ENCODE results near the gene CSMD2.
"Not testable (repeated sequence)": the region's sequence is repeated elsewhere in the genome, so short reads cannot be mapped to it uniquely, and the experiment has no call there.

The CSMD2 gene

GRCh38 chr1:34164771-34165391 lies at the start of gene CSMD2:
Gene CSMD2, minus strand, starts transcription at chr1:34165230. Its CDS starts 133 bp downstream, at chr1:34165097.
- DNase-seq (ENCODE audit: low read depth in 2 of 2), result no peak

GRCh38 chr1:34213956-34214355 lies 48.9 kb upstream of the CSMD2 start:
- DNase-seq (ENCODE audit: low read depth in 2 of 2), result no peak

- DNase-seq (ENCODE audit: low read depth in 2 of 2), result no peak
Measured at GRCh38 chr1:34212673-34213072, 47.6 kb upstream of the CSMD2 start.

GRCh38 chr1:34199927-34200326 lies 34.9 kb upstream of the CSMD2 start:
- DNase-seq (ENCODE audit: low read depth in 2 of 2), result no peak

GRCh38 chr1:34192621-34193020 lies 27.6 kb upstream of the CSMD2 start:
- no peak for DNase-seq (ENCODE audit: low read depth in 2 of 2)

GRCh38 chr1:34190692-34191091 lies 25.7 kb upstream of the CSMD2 start:
- DNase-seq (ENCODE audit: low read depth in 2 of 2), result no peak

GRCh38 chr1:34188985-34189384 lies 24.0 kb upstream of the CSMD2 start:
- DNase-seq (ENCODE audit: low read depth in 2 of 2), result no peak

GRCh38 chr1:34188418-34188817 lies 23.4 kb upstream of the CSMD2 start:
- no peak for DNase-seq (ENCODE audit: low read depth in 2 of 2)

GRCh38 chr1:34186741-34187494 lies 21.9 kb upstream of the CSMD2 start:
- DNase-seq (ENCODE audit: low read depth in 2 of 2), result no peak

GRCh38 chr1:34183381-34183780 lies 18.4 kb upstream of the CSMD2 start:
- DNase-seq (ENCODE audit: low read depth in 2 of 2), result not testable (repeated sequence)

GRCh38 chr1:34178072-34178471 lies 13.0 kb upstream of the CSMD2 start:
- no peak for DNase-seq (ENCODE audit: low read depth in 2 of 2)

- DNase-seq (ENCODE audit: low read depth in 2 of 2), result no peak
Measured at GRCh38 chr1:34176830-34177603, 12.0 kb upstream of the CSMD2 start, which contains the start of gene C1orf94. Gene C1orf94, plus strand, starts transcription at chr1:34176907. Its CDS starts 883 bp downstream, at chr1:34177790.

GRCh38 chr1:34175744-34176143 lies 10.7 kb upstream of the CSMD2 start:
- no peak for DNase-seq (ENCODE audit: low read depth in 2 of 2)

- no peak for DNase-seq (ENCODE audit: low read depth in 2 of 2)
Measured at GRCh38 chr1:34167389-34167788, 2.4 kb upstream of the CSMD2 start.

- DNase-seq (ENCODE audit: low read depth in 2 of 2), result no peak
Measured at GRCh38 chr1:34166625-34167361, 1.8 kb upstream of the CSMD2 start.

- no peak for DNase-seq (ENCODE audit: low read depth in 2 of 2)
Measured at GRCh38 chr1:34166191-34166624, 1.2 kb upstream of the CSMD2 start.

- no peak for DNase-seq (ENCODE audit: low read depth in 2 of 2)
Measured at GRCh38 chr1:34165422-34165921, 442 bp upstream of the CSMD2 start.

- no peak for DNase-seq (ENCODE audit: low read depth in 2 of 2)
Measured at GRCh38 chr1:34163792-34164731, 968 bp downstream of the CSMD2 start.

GRCh38 chr1:34162852-34163766 lies 1.9 kb downstream of the CSMD2 start:
- DNase-seq (ENCODE audit: low read depth in 2 of 2), result no peak

All from activated CD8-positive, alpha-beta memory T cell treated with anti-CD3 and anti-CD28 coated beads for 4 hours (primary cell).